HepG2 (cell line): Measurements from ENCODE around the gene MYADML2. TPM values are rescaled to one million over a fixed set of nuclear protein-coding genes. Genes with fewer than 3 reads are reported as not detected.

ENCODE experiments used
- ATF3 ChIP-seq: sonication (generic); formaldehyde crosslinking; IDR thresholded peaks from 2 replicates; pipeline ENCODE4 v1.4.0; 2020; ENCODE audit warnings: missing genetic modification reagents
- HHEX ChIP-seq: IDR thresholded peaks from 2 replicates; pipeline ENCODE4 v1.6.1; 2016; ENCODE audit warnings: control low read depth
- IKZF4 ChIP-seq: sonication (generic); formaldehyde crosslinking; IDR thresholded peaks from 2 replicates; pipeline ENCODE4 v1.5.1; 2020; ENCODE audit warnings: borderline replicate concordance, mild to moderate bottlenecking, low read depth, missing genetic modification reagents; ENCODE audit errors: not compliant biosample characterization
- KDM2A ChIP-seq: sonication (generic); formaldehyde crosslinking; IDR thresholded peaks from 2 replicates; pipeline ENCODE4 v1.4.0; 2020; ENCODE audit warnings: low read depth, missing genetic modification reagents, borderline replicate concordance
- LCORL ChIP-seq, 2 experiments: fragments of 450-650 bp in 1 of 2; sonication (generic) in 1 of 2; formaldehyde crosslinking in 1 of 2; IDR thresholded peaks; 2 replicates each; pipeline versions ENCODE4 v1.5.0 to v1.6.1; 2017 to 2020; ENCODE audit warnings: antibody characterized with exemption in 1 of 2, missing genetic modification reagents in 1 of 2
- MYPOP ChIP-seq: sonication (generic); formaldehyde crosslinking; IDR thresholded peaks from 2 replicates; pipeline ENCODE4 v1.8.1; 2023; ENCODE audit warnings: mild to moderate bottlenecking, moderate library complexity, missing genetic modification reagents
- SNAPC2 ChIP-seq: sonication (generic); formaldehyde crosslinking; IDR thresholded peaks from 2 replicates; pipeline ENCODE4 v1.8.1; 2022; ENCODE audit warnings: mild to moderate bottlenecking, missing genetic modification reagents
- ZBTB42 ChIP-seq: sonication (generic); formaldehyde crosslinking; IDR thresholded peaks from 2 replicates; pipeline ENCODE4 v1.5.0; 2020; ENCODE audit warnings: mild to moderate bottlenecking, missing genetic modification reagents
- ZBTB7B ChIP-seq: sonication (generic); formaldehyde crosslinking; IDR thresholded peaks from 2 replicates; pipeline ENCODE4 v1.4.0; 2020; ENCODE audit warnings: missing genetic modification reagents
- ZFP82 ChIP-seq: sonication (generic); formaldehyde crosslinking; IDR thresholded peaks from 2 replicates; pipeline ENCODE4 v1.5.1; 2020; ENCODE audit warnings: mild to moderate bottlenecking, missing genetic modification reagents, borderline replicate concordance
- ZGPAT ChIP-seq: IDR thresholded peaks from 2 replicates; pipeline ENCODE4 v1.6.1; 2016; ENCODE audit warnings: mild to moderate bottlenecking
- ZKSCAN8 ChIP-seq: IDR thresholded peaks from 2 replicates; pipeline ENCODE4 v1.6.1; 2016; ENCODE audit warnings: borderline replicate concordance, missing genetic modification reagents, missing compliant biosample characterization
- ZNF230 ChIP-seq: sonication (generic); formaldehyde crosslinking; IDR thresholded peaks from 2 replicates; pipeline ENCODE4 v1.4.0; 2020; ENCODE audit warnings: mild to moderate bottlenecking, missing genetic modification reagents
- ZNF557 ChIP-seq: sonication (generic); formaldehyde crosslinking; IDR thresholded peaks from 2 replicates; pipeline ENCODE4 v1.4.0; 2020; ENCODE audit warnings: missing genetic modification reagents
- ZNF564 ChIP-seq: sonication (generic); formaldehyde crosslinking; IDR thresholded peaks from 2 replicates; pipeline ENCODE4 v1.8.1; 2023; ENCODE audit warnings: mild to moderate bottlenecking, missing genetic modification reagents
- ZNF598 ChIP-seq: sonication (generic); formaldehyde crosslinking; IDR thresholded peaks from 2 replicates; pipeline ENCODE4 v1.5.1; 2020; ENCODE audit warnings: mild to moderate bottlenecking, missing genetic modification reagents, borderline replicate concordance
- ZNF713 ChIP-seq: sonication (generic); formaldehyde crosslinking; IDR thresholded peaks from 2 replicates; pipeline ENCODE4 v1.4.0; 2020; ENCODE audit warnings: mild to moderate bottlenecking, missing genetic modification reagents
- polyA plus RNA-seq, 8 experiments: library from polyadenylated mRNA; depleted of rRNA in 3 of 8; stranded (reverse) in 7 of 8; unstranded in 1 of 8; fragments of >200 nt; fragmentation: Illumina TruSeq in 4 of 8; extraction: Trizol in 4 of 8; gene quantifications; 2 replicates each; pipeline versions ENCODE4 v1.2.1 to v1.2.3, GENCODE V29; 2011 to 2016; ENCODE audit warnings: low read depth in 4 of 8, missing spikeins in 1 of 8, mixed read lengths in 1 of 8; ENCODE audit not compliant: insufficient read depth in 1 of 8
- total RNA-seq, 5 experiments: library from RNA; depleted of rRNA; stranded (reverse); fragments of >200 nt; fragmentation: Illumina TruSeq; extraction: Trizol; gene quantifications; 2 replicates each; pipeline ENCODE4 v1.2.3, GENCODE V29; 2016; ENCODE audit warnings: low read depth in 1 of 5
- TF ChIP-seq, protein P1 (sequence below): sonication (generic); formaldehyde crosslinking; IDR thresholded peaks from 2 replicates; pipeline ENCODE4 v1.8.0; 2022; ENCODE audit warnings: missing genetic modification reagents, low read depth, mild to moderate bottlenecking, borderline replicate concordance
- TF ChIP-seq, protein P2 (sequence below): sonication (generic); formaldehyde crosslinking; conservative IDR thresholded peaks from 2 replicates; pipeline ENCODE4 v1.4.0; 2020; ENCODE audit warnings: missing genetic modification reagents
- TF ChIP-seq, protein P3 (sequence below): sonication (generic); formaldehyde crosslinking; IDR thresholded peaks from 2 replicates; pipeline ENCODE4 v1.4.0; 2020; ENCODE audit warnings: mild to moderate bottlenecking, missing genetic modification reagents
- TF ChIP-seq, protein P4 (sequence below): sonication (generic); formaldehyde crosslinking; IDR thresholded peaks from 2 replicates; pipeline ENCODE4 v1.8.0; 2022; ENCODE audit warnings: mild to moderate bottlenecking, missing genetic modification reagents, moderate library complexity

Gene MYADML2
- total and polyA plus RNA-seq, 2 of the 13 experiments (the other 11 are each of a cell fraction or from before 2014, with no cell fraction given): not detected

GRCh38 chr17:81994593-81995462, 47.8 kb upstream of the MYADML2 start (continued):
- TF ChIP-seq, protein P1, sequence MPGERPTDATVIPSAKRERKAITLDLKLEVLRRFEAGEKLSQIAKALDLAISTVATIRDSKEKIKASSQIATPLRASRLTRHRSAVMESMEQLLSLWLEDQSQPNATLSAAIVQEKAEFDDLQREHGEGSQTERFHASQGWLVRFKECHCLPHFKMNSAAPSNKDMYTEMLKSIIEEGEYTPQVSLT: no peak; the same call in 1 of the 2 replicates
- TF ChIP-seq ZNF557 (CRISPR knock-in tag): 0 out of 2 replicates have a peak, but pooled peaks have one; percentile 67
- TF ChIP-seq ATF3 (CRISPR knock-in tag): no peak; the same call in 1 of the 2 replicates
- TF ChIP-seq, protein P2, sequence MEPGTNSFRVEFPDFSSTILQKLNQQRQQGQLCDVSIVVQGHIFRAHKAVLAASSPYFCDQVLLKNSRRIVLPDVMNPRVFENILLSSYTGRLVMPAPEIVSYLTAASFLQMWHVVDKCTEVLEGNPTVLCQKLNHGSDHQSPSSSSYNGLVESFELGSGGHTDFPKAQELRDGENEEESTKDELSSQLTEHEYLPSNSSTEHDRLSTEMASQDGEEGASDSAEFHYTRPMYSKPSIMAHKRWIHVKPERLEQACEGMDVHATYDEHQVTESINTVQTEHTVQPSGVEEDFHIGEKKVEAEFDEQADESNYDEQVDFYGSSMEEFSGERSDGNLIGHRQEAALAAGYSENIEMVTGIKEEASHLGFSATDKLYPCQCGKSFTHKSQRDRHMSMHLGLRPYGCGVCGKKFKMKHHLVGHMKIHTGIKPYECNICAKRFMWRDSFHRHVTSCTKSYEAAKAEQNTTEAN (CRISPR knock-in tag): 0 out of 2 replicates have a peak, but pooled peaks have one; percentile 12
- TF ChIP-seq ZNF230 (CRISPR knock-in tag): no peak; the same call in 1 of the 2 replicates
- no peak for TF ChIP-seq ZNF713 (CRISPR knock-in tag)
- TF ChIP-seq ZNF598 (CRISPR knock-in tag): 0 out of 2 replicates have a peak, but pooled peaks have one; percentile 8
- peak; percentile 86 for TF ChIP-seq MYPOP (CRISPR knock-in tag)
- peak; percentile 54; the same call in 1 of the 2 replicates for TF ChIP-seq SNAPC2
- peak; percentile 20 for TF ChIP-seq IKZF4 (CRISPR knock-in tag)
- TF ChIP-seq ZNF564 (CRISPR knock-in tag): no peak; the same call in 1 of the 2 replicates
- peak; percentile 93 for TF ChIP-seq ZFP82 (CRISPR knock-in tag)
- no peak for TF ChIP-seq LCORL (IDR thresholded peaks at IDR 0.05)
- TF ChIP-seq LCORL (CRISPR knock-in tag; IDR thresholded peaks at IDR 0.05): peak; percentile 89
- TF ChIP-seq ZKSCAN8 (CRISPR knock-in tag): peak; percentile 16; the same call in 1 of the 2 replicates
- peak; percentile 35 for TF ChIP-seq ZBTB42
- TF ChIP-seq HHEX (CRISPR knock-in tag): no peak
- peak; percentile 33; the same call in 1 of the 2 replicates for TF ChIP-seq ZGPAT
- peak; percentile 98 for TF ChIP-seq ZBTB7B (CRISPR knock-in tag)
- TF ChIP-seq, protein P3, sequence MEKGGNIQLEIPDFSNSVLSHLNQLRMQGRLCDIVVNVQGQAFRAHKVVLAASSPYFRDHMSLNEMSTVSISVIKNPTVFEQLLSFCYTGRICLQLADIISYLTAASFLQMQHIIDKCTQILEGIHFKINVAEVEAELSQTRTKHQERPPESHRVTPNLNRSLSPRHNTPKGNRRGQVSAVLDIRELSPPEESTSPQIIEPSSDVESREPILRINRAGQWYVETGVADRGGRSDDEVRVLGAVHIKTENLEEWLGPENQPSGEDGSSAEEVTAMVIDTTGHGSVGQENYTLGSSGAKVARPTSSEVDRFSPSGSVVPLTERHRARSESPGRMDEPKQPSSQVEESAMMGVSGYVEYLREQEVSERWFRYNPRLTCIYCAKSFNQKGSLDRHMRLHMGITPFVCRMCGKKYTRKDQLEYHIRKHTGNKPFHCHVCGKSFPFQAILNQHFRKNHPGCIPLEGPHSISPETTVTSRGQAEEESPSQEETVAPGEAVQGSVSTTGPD (CRISPR knock-in tag): peak; percentile 69; the same call in 1 of the 2 replicates
- TF ChIP-seq, protein P4, sequence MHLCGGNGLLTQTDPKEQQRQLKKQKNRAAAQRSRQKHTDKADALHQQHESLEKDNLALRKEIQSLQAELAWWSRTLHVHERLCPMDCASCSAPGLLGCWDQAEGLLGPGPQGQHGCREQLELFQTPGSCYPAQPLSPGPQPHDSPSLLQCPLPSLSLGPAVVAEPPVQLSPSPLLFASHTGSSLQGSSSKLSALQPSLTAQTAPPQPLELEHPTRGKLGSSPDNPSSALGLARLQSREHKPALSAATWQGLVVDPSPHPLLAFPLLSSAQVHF (CRISPR knock-in tag): 0 out of 2 replicates have a peak, but pooled peaks have one; percentile 33
- peak; percentile 59; the same call in 1 of the 2 replicates for TF ChIP-seq KDM2A (CRISPR knock-in tag)
